SU-DHL-6 (cell line): Measurements from ENCODE around the gene HS6ST1.

ENCODE experiments used
- H2AFZ ChIP-seq: fragments of 200-600 bp; sonication (generic); 2 replicates; pipeline ENCODE4 v1.6.1; 2014; ENCODE audit warnings: low read depth, mild to moderate bottlenecking, moderate library complexity, mixed read lengths, antibody characterized with exemption, low read length; ENCODE audit not compliant: severe bottlenecking
- H3F3A ChIP-seq: fragments of 200-600 bp; shearing (Covaris generic); 2 replicates; pipeline ENCODE4 v1.6.0; 2016; ENCODE audit warnings: antibody characterized with exemption, mild to moderate bottlenecking; ENCODE audit not compliant: insufficient read depth
- H3K27ac ChIP-seq: fragments of 200-600 bp; sonication (generic); 2 replicates; pipeline ENCODE4 v1.5.1; 2016; ENCODE audit warnings: low read depth, mild to moderate bottlenecking, low read length, moderate library complexity, mixed read lengths
- H3K27me3 ChIP-seq: fragments of 200-600 bp; sonication (generic), shearing (Covaris generic); 2 replicates; pipeline ENCODE4 v1.6.0; 2014; ENCODE audit warnings: mild to moderate bottlenecking, low read length
- H3K36me3 ChIP-seq: fragments of 200-600 bp; sonication (generic); 2 replicates; pipeline ENCODE4 v1.6.1; 2014; ENCODE audit warnings: mild to moderate bottlenecking, low read length, mixed read lengths
- H3K4me2 ChIP-seq: fragments of 300-600, 200-600 bp; shearing (Covaris generic), sonication (generic); 2 replicates; pipeline ENCODE4 v1.6.0; 2014; ENCODE audit warnings: low read length, low read depth, mild to moderate bottlenecking; ENCODE audit not compliant: poor library complexity, severe bottlenecking
- H3K4me3 ChIP-seq: fragments of 200-600 bp; sonication (generic); 2 replicates; pipeline ENCODE4 v1.5.1; 2014; ENCODE audit warnings: antibody characterized with exemption, low read length, mild to moderate bottlenecking, mixed read lengths; ENCODE audit not compliant: insufficient read depth, poor library complexity, severe bottlenecking
- H3K79me2 ChIP-seq: fragments of 200-600 bp; sonication (generic); 2 replicates; pipeline ENCODE4 v1.6.1; 2014; ENCODE audit warnings: mild to moderate bottlenecking, low read length, moderate library complexity; ENCODE audit not compliant: insufficient read depth
- H3K9ac ChIP-seq: fragments of 200-600 bp; sonication (generic); 2 replicates; pipeline ENCODE4 v1.7.0; 2014; ENCODE audit warnings: mild to moderate bottlenecking, low read length
- H3K9me2 ChIP-seq: fragments of 200-600 bp; sonication (generic); replicated peaks from 2 replicates; pipeline ENCODE4 v1.6.1; 2014; ENCODE audit warnings: low read length; ENCODE audit not compliant: insufficient read depth
- H3K9me3 ChIP-seq: fragments of 200-600 bp; sonication (generic); 2 replicates; pipeline ENCODE4 v1.6.1; 2014; ENCODE audit warnings: low read length, mixed read lengths; ENCODE audit not compliant: insufficient read depth
- H4K20me1 ChIP-seq: fragments of 200-600 bp; sonication (generic); 2 replicates; pipeline ENCODE4 v1.6.1; 2014; ENCODE audit warnings: low read depth, mild to moderate bottlenecking, antibody characterized with exemption, low read length, moderate library complexity, mixed read lengths
- EZH2phosphoT487 ChIP-seq: fragments of 200-600 bp; sonication (generic), shearing (Covaris generic); conservative IDR thresholded peaks from 2 replicates; pipeline ENCODE4 v1.6.1; 2018; ENCODE audit warnings: mild to moderate bottlenecking, antibody characterized with exemption, low read length, moderate library complexity, mixed read lengths
- TF ChIP-seq, protein P1 (sequence below): fragments of 200-600 bp; sonication (generic); IDR thresholded peaks from one replicate; pipeline ENCODE4 v1.5.1; 2017; ENCODE audit warnings: antibody characterized with exemption, mild to moderate bottlenecking, low read length, moderate library complexity; ENCODE audit not compliant: insufficient read depth, poor library complexity, severe bottlenecking

HS6ST1 gene

DNA sequence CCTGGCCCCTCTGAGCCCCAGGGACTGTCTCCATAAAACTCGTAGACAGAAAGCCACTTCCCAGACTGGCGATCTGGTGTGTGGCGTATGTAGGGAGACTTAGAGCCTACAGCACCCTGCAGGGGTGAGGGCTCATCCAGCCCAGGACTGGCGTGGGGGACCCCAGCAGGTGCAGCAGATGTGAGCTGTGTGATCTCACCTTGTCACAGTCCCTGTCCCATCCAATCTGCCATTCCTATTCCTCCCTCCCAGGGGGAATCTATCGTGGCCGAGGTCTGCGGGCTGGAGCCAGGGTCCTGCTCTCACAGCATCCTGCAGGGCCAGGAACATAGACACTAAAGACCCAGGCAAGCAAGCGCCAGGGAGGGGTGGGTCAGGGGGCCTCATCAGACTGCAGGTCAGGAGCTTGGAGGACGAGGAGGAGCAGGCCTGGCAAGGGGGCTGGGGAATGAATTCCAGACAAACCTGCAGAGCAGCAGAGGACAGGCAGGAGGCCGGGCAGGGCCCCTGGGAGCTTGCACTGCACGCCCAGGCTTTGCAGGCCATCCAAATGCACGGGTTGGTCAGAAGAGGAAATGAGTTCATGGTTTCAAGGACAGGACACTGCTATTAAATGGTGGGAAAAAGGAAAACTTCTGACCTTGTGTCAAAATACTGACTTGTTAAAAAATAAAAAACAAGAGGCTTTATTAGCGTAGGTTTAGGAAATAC lies 32.5 kb downstream of the HS6ST1 start:
- H3K9me2 ChIP-seq, result no peaks in the 10 kb centered on the region
- peaks cover 7% of the 10 kb centered on the region; the same call in 1 of the 2 replicates for H3K79me2 ChIP-seq
- no peaks in the 10 kb centered on the region for H3K27me3 ChIP-seq
- no peak overlapping the region for H3K27ac ChIP-seq
- no peaks in the 10 kb centered on the region for H3K36me3 ChIP-seq
- no peak for TF ChIP-seq EZH2phosphoT487
- TF ChIP-seq, protein P1, sequence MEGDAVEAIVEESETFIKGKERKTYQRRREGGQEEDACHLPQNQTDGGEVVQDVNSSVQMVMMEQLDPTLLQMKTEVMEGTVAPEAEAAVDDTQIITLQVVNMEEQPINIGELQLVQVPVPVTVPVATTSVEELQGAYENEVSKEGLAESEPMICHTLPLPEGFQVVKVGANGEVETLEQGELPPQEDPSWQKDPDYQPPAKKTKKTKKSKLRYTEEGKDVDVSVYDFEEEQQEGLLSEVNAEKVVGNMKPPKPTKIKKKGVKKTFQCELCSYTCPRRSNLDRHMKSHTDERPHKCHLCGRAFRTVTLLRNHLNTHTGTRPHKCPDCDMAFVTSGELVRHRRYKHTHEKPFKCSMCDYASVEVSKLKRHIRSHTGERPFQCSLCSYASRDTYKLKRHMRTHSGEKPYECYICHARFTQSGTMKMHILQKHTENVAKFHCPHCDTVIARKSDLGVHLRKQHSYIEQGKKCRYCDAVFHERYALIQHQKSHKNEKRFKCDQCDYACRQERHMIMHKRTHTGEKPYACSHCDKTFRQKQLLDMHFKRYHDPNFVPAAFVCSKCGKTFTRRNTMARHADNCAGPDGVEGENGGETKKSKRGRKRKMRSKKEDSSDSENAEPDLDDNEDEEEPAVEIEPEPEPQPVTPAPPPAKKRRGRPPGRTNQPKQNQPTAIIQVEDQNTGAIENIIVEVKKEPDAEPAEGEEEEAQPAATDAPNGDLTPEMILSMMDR, result no peak
- H4K20me1 ChIP-seq, result no peaks in the 10 kb centered on the region; the same call in 1 of the 2 replicates
- H3K4me3 ChIP-seq, result no peak overlapping the region
- no peak overlapping the region for H2AFZ ChIP-seq
- H3K9me3 ChIP-seq, result no peaks in the 10 kb centered on the region
- no peaks in the 10 kb centered on the region for H3F3A ChIP-seq
- no peak overlapping the region for H3K4me2 ChIP-seq
- H3K9ac ChIP-seq, result no peak overlapping the region

DNA sequence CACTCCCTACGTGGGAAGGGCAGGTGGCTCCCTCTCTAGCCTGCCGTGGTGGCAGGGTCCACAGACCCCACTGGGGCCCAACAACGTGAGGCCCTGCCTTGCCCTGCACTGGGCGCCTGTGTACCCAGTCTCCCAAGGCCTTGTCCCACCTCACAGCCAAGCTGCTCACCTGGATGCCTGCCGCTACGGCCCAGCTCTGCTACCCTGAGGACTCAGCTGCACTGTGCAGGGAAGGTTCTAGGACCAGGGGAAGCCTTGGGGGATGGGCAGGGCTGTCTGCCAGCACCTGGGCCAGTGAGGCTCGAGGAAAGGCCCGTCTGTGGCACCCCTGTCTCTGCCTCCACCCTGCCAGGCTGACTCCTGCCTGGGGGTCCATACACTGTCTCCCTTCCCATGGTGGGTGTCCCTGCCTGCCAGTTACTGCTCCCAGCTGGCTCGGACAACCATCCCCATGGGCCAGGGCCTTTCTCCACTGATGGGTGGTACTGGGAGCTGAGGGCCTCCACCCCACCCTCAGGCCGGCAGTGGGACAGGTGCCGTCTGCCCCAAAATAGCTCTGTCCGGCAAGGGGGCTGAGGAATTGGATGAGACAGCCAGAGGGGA lies 33.2 kb downstream of the HS6ST1 start:
- Histone ChIP-seq H3K79me2 (peaks cover 7% of the 10 kb centered on the region; the same call in 1 of the 2 replicates), H3K9ac (no peak overlapping the region)
- no peak for TF ChIP-seq EZH2phosphoT487
- TF ChIP-seq, protein P1, result no peak

DNA sequence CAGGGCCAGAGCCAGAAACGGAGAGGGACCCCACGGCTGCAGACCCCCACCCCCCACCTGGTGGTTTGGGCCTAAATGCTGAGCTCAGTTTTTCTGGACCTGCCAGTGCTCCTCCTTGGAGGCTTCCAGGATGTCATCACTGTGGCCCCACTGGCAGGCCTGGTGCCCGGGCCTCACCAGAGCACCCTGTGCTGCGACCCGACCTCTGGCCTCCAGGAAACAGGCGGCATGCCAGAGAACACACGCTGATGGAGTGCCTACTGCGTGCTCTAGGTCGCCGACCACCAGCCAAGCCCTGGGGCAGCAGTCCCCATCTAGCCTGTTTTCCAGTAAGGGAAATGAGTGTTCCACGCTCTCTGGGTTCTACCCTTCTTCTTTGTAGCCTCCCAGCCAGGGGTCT lies 33.8 kb downstream of the HS6ST1 start:
- TF ChIP-seq EZH2phosphoT487, result no peak
- TF ChIP-seq, protein P1, result no peak
- H3K36me3 ChIP-seq, result no peaks in the 10 kb centered on the region
- no peaks in the 10 kb centered on the region for H3K9me3 ChIP-seq
- H3K4me3 ChIP-seq, result no peak overlapping the region
- no peaks in the 10 kb centered on the region; the same call in 1 of the 2 replicates for H4K20me1 ChIP-seq
- H3K4me2 ChIP-seq, result no peak overlapping the region
- no peaks in the 10 kb centered on the region for H3K27me3 ChIP-seq
- H3F3A ChIP-seq, result no peaks in the 10 kb centered on the region
- peaks cover 7% of the 10 kb centered on the region; the same call in 1 of the 2 replicates for H3K79me2 ChIP-seq
- no peaks in the 10 kb centered on the region for H3K9me2 ChIP-seq
- no peak overlapping the region for H3K9ac ChIP-seq
- no peak overlapping the region for H3K27ac ChIP-seq
- H2AFZ ChIP-seq, result no peak overlapping the region

More for the DNA sequence above, 33.2 kb downstream of the HS6ST1 start:
- no peaks in the 10 kb centered on the region for H3F3A ChIP-seq
- no peak overlapping the region for H2AFZ ChIP-seq
- H3K9me2 ChIP-seq, result no peaks in the 10 kb centered on the region
- H3K27me3 ChIP-seq, result no peaks in the 10 kb centered on the region
- no peaks in the 10 kb centered on the region for H3K9me3 ChIP-seq
- H3K36me3 ChIP-seq, result no peaks in the 10 kb centered on the region
- no peak overlapping the region for H3K4me2 ChIP-seq
- H3K27ac ChIP-seq, result no peak overlapping the region
- no peak overlapping the region for H3K4me3 ChIP-seq
- H4K20me1 ChIP-seq, result no peaks in the 10 kb centered on the region; the same call in 1 of the 2 replicates
